Measurements from ENCODE around the gene G2E3. TPM values are rescaled to one million over a fixed set of nuclear protein-coding genes. Genes with fewer than 3 reads are reported as not detected.

The G2E3 gene
- total and polyA plus RNA-seq, 2 experiments from 2014 or later = 67.4 to 113 TPM

GRCh38 chr14:30564235-30564867 lies 5.4 kb downstream of the G2E3 start:
- H3K27ac Mint-ChIP-seq = no peak overlapping the region
- peaks cover 8% of the 10 kb centered on the region; the same call in 2 of the 3 replicates for H3K9me3 Mint-ChIP-seq
- H2AFZ ChIP-seq = no peak overlapping the region
- H3K27ac ChIP-seq (ENCODE audit: low read depth) = no peak overlapping the region
- peaks cover 36% of the 10 kb centered on the region for H3K36me3 Mint-ChIP-seq (ENCODE audit: low read depth)
- peaks cover 40% of the 10 kb centered on the region for H3K4me1 ChIP-seq (ENCODE audit: insufficient read depth)
- no peaks in the 10 kb centered on the region for H3F3A ChIP-seq (replicated peaks; ENCODE audit: low read depth)
- no peak for TF ChIP-seq POLR2AphosphoS5 (IDR thresholded peaks at IDR 0.05; ENCODE audit: low read depth)
- TF ChIP-seq, protein P1, sequence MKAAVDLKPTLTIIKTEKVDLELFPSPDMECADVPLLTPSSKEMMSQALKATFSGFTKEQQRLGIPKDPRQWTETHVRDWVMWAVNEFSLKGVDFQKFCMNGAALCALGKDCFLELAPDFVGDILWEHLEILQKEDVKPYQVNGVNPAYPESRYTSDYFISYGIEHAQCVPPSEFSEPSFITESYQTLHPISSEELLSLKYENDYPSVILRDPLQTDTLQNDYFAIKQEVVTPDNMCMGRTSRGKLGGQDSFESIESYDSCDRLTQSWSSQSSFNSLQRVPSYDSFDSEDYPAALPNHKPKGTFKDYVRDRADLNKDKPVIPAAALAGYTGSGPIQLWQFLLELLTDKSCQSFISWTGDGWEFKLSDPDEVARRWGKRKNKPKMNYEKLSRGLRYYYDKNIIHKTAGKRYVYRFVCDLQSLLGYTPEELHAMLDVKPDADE (IDR thresholded peaks at IDR 0.05) = no peak
- no peaks in the 10 kb centered on the region for H3K27me3 ChIP-seq (ENCODE audit: insufficient read depth)
- H3K4me3 Mint-ChIP-seq = no peak overlapping the region
- no peaks in the 10 kb centered on the region for H3K9me2 ChIP-seq (ENCODE audit: insufficient read depth)
- no peak overlapping the region for H3K4me3 ChIP-seq
- ATAC-seq (no peak), DNase-seq (ENCODE audit: low spot score) (no peak)
- H3K27me3 Mint-ChIP-seq (ENCODE audit: insufficient read depth, low read depth, poor library complexity) = peaks cover under 1% of the 10 kb centered on the region
- H3K4me2 ChIP-seq = no peak overlapping the region
- H3K36me3 ChIP-seq (ENCODE audit: insufficient read depth) = no peaks in the 10 kb centered on the region; the same call in 1 of the 2 replicates
- H4K20me1 ChIP-seq (replicated peaks; ENCODE audit: insufficient read depth) = peaks cover 80% of the 10 kb centered on the region
- H3K79me2 ChIP-seq (replicated peaks; ENCODE audit: insufficient read depth) = peaks cover 100% of the 10 kb centered on the region
- peaks cover 46% of the 10 kb centered on the region for H3K4me1 Mint-ChIP-seq

DNA sequence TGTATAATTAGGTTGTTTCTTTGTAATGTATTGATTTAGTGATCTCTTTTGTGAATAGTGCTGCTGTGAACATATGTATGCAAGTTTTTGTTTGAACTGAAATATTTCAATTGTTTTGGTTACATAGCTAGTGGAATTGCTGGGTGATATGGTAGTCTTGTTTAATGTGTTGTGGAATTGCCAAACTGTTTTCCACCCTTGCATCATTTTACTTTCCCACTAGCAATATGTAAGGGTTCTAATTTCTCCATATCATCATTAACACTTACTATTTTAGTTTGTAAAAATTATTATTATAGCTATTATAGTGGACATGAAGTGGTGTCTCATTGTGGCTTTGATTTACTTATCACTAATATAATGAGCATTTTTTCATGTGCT lies 5.9 kb downstream of the G2E3 start:
- no peak overlapping the region for H3K4me3 ChIP-seq
- H3K4me1 Mint-ChIP-seq = peaks cover 51% of the 10 kb centered on the region
- TF ChIP-seq, protein P1 (IDR thresholded peaks at IDR 0.05) = no peak
- TF ChIP-seq, protein P2, sequence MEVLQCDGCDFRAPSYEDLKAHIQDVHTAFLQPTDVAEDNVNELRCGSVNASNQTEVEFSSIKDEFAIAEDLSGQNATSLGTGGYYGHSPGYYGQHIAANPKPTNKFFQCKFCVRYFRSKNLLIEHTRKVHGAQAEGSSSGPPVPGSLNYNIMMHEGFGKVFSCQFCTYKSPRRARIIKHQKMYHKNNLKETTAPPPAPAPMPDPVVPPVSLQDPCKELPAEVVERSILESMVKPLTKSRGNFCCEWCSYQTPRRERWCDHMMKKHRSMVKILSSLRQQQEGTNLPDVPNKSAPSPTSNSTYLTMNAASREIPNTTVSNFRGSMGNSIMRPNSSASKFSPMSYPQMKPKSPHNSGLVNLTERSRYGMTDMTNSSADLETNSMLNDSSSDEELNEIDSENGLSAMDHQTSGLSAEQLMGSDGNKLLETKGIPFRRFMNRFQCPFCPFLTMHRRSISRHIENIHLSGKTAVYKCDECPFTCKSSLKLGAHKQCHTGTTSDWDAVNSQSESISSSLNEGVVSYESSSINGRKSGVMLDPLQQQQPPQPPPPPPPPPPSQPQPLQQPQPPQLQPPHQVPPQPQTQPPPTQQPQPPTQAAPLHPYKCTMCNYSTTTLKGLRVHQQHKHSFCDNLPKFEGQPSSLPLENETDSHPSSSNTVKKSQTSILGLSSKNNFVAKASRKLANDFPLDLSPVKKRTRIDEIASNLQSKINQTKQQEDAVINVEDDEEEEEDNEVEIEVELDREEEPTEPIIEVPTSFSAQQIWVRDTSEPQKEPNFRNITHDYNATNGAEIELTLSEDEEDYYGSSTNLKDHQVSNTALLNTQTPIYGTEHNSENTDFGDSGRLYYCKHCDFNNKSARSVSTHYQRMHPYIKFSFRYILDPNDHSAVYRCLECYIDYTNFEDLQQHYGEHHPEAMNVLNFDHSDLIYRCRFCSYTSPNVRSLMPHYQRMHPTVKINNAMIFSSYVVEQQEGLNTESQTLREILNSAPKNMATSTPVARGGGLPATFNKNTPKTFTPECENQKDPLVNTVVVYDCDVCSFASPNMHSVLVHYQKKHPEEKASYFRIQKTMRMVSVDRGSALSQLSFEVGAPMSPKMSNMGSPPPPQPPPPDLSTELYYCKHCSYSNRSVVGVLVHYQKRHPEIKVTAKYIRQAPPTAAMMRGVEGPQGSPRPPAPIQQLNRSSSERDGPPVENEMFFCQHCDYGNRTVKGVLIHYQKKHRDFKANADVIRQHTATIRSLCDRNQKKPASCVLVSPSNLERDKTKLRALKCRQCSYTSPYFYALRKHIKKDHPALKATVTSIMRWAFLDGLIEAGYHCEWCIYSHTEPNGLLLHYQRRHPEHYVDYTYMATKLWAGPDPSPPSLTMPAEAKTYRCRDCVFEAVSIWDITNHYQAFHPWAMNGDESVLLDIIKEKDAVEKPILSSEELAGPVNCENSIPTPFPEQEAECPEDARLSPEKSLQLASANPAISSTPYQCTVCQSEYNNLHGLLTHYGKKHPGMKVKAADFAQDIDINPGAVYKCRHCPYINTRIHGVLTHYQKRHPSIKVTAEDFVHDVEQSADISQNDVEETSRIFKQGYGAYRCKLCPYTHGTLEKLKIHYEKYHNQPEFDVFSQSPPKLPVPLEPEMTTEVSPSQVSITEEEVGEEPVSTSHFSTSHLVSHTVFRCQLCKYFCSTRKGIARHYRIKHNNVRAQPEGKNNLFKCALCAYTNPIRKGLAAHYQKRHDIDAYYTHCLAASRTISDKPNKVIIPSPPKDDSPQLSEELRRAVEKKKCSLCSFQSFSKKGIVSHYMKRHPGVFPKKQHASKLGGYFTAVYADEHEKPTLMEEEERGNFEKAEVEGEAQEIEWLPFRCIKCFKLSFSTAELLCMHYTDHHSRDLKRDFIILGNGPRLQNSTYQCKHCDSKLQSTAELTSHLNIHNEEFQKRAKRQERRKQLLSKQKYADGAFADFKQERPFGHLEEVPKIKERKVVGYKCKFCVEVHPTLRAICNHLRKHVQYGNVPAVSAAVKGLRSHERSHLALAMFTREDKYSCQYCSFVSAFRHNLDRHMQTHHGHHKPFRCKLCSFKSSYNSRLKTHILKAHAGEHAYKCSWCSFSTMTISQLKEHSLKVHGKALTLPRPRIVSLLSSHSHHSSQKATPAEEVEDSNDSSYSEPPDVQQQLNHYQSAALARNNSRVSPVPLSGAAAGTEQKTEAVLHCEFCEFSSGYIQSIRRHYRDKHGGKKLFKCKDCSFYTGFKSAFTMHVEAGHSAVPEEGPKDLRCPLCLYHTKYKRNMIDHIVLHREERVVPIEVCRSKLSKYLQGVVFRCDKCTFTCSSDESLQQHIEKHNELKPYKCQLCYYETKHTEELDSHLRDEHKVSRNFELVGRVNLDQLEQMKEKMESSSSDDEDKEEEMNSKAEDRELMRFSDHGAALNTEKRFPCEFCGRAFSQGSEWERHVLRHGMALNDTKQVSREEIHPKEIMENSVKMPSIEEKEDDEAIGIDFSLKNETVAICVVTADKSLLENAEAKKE (CRISPR knock-in tag; IDR thresholded peaks at IDR 0.05) = no peak
- TF ChIP-seq, protein P3, sequence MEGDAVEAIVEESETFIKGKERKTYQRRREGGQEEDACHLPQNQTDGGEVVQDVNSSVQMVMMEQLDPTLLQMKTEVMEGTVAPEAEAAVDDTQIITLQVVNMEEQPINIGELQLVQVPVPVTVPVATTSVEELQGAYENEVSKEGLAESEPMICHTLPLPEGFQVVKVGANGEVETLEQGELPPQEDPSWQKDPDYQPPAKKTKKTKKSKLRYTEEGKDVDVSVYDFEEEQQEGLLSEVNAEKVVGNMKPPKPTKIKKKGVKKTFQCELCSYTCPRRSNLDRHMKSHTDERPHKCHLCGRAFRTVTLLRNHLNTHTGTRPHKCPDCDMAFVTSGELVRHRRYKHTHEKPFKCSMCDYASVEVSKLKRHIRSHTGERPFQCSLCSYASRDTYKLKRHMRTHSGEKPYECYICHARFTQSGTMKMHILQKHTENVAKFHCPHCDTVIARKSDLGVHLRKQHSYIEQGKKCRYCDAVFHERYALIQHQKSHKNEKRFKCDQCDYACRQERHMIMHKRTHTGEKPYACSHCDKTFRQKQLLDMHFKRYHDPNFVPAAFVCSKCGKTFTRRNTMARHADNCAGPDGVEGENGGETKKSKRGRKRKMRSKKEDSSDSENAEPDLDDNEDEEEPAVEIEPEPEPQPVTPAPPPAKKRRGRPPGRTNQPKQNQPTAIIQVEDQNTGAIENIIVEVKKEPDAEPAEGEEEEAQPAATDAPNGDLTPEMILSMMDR (conservative IDR thresholded peaks at IDR 0.05; ENCODE audit: low read depth in 2 of 2) = no peak
- no peak for TF ChIP-seq EZH2 (IDR thresholded peaks at IDR 0.05; ENCODE audit: low read depth, unreplicated experiment)
- no peak for TF ChIP-seq REST (IDR thresholded peaks at IDR 0.05; ENCODE audit: unreplicated experiment)

More for the DNA sequence above, 5.9 kb downstream of the G2E3 start:
- Histone ChIP-seq H3F3A (replicated peaks; ENCODE audit: low read depth) (no peaks in the 10 kb centered on the region), H3K4me2 (no peak overlapping the region), H3K27me3 (ENCODE audit: insufficient read depth) (no peaks in the 10 kb centered on the region), H3K36me3 (ENCODE audit: insufficient read depth) (no peaks in the 10 kb centered on the region; the same call in 1 of the 2 replicates), H3K27ac (ENCODE audit: low read depth) (no peak overlapping the region), H4K20me1 (replicated peaks; ENCODE audit: insufficient read depth) (peaks cover 85% of the 10 kb centered on the region), H3K9me2 (ENCODE audit: insufficient read depth) (no peaks in the 10 kb centered on the region), H3K4me1 (ENCODE audit: insufficient read depth) (peaks cover 44% of the 10 kb centered on the region), H2AFZ (no peak overlapping the region), H3K79me2 (replicated peaks; ENCODE audit: insufficient read depth) (peaks cover 100% of the 10 kb centered on the region)
- peaks cover 3% of the 10 kb centered on the region for H3K27me3 Mint-ChIP-seq (ENCODE audit: insufficient read depth, low read depth, poor library complexity)
- H3K27ac Mint-ChIP-seq = no peak overlapping the region
- H3K36me3 Mint-ChIP-seq (ENCODE audit: low read depth) = peaks cover 36% of the 10 kb centered on the region
- DNase-seq (ENCODE audit: low spot score) (no peak), ATAC-seq (no peak)
- no peak overlapping the region for H3K4me3 Mint-ChIP-seq
- H3K9me3 Mint-ChIP-seq = peaks cover 8% of the 10 kb centered on the region; the same call in 2 of the 3 replicates
